ENCODE measurements around the gene TC2N. TPM values are rescaled to one million over a fixed set of nuclear protein-coding genes. Genes with fewer than 3 reads are reported as not detected.

TC2N gene
- total RNA-seq, 1 donor from 2014 or later, result 19.4 TPM

DNA sequence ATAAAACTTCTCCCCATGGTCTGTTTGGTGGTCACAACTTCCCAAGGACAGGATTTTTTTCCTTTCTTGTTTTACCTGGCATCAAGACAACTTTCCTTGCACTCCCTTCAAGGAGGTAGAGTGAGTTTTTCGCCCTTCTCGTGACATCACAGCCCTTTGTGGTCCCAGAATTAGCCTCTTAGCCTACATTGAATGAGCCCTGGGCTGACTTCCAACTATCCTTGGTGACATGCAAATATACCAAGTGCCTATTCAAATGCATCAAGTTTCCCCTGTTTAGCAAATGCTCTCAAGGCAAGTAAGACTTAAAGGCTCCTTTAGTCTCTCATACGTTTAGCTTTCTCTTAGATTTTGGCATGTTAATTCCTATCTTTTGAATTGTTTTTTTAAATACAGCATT, 36.6 kb downstream of the TC2N start:
- DNase-seq (ENCODE audit: extremely low spot score, unreplicated experiment), result no peak
- Mint-ChIP-seq H3K36me3 (peaks cover 3% of the 10 kb centered on the region), H3K4me3 (peak overlapping the region; percentile 70), H3K27ac (peak overlapping the region; percentile 87), H3K4me1 (ENCODE audit: unreplicated experiment) (no peaks in the 10 kb centered on the region), H3K9me3 (peaks cover 9% of the 10 kb centered on the region), H3K27me3 (peaks cover 42% of the 10 kb centered on the region)
- TF ChIP-seq, protein P1, sequence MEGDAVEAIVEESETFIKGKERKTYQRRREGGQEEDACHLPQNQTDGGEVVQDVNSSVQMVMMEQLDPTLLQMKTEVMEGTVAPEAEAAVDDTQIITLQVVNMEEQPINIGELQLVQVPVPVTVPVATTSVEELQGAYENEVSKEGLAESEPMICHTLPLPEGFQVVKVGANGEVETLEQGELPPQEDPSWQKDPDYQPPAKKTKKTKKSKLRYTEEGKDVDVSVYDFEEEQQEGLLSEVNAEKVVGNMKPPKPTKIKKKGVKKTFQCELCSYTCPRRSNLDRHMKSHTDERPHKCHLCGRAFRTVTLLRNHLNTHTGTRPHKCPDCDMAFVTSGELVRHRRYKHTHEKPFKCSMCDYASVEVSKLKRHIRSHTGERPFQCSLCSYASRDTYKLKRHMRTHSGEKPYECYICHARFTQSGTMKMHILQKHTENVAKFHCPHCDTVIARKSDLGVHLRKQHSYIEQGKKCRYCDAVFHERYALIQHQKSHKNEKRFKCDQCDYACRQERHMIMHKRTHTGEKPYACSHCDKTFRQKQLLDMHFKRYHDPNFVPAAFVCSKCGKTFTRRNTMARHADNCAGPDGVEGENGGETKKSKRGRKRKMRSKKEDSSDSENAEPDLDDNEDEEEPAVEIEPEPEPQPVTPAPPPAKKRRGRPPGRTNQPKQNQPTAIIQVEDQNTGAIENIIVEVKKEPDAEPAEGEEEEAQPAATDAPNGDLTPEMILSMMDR (conservative IDR thresholded peaks at IDR 0.05), result no peak

DNA sequence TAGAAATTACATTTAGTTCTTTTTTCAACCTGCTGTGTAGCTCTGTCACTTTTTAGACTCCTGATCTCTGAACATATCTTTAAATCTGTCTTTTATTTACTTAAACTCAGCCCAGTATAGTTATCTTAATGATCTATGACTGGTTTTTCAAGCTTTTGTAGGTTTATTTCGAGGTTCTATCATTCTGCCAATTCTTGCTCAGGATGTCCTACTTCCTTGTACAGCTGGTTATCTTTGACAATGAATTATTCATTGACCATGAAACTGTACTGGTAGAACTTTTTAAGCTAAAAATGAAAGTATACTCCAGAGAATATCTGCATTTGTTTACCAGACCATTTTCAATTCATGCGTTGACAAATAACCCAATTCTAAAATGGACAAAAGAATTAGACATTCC, 37.8 kb downstream of the TC2N start:
- H3K27me3 Mint-ChIP-seq, result peaks cover 30% of the 10 kb centered on the region
- TF ChIP-seq, protein P1 (conservative IDR thresholded peaks at IDR 0.05), result no peak
- H3K36me3 Mint-ChIP-seq, result peaks cover 3% of the 10 kb centered on the region
- peak overlapping the region; percentile 74 for H3K4me3 Mint-ChIP-seq
- H3K4me1 Mint-ChIP-seq (ENCODE audit: unreplicated experiment), result no peaks in the 10 kb centered on the region
- peak overlapping the region; percentile 87 for H3K27ac Mint-ChIP-seq
- no peak for DNase-seq (ENCODE audit: extremely low spot score, unreplicated experiment)
- H3K9me3 Mint-ChIP-seq, result peaks cover 9% of the 10 kb centered on the region

DNA sequence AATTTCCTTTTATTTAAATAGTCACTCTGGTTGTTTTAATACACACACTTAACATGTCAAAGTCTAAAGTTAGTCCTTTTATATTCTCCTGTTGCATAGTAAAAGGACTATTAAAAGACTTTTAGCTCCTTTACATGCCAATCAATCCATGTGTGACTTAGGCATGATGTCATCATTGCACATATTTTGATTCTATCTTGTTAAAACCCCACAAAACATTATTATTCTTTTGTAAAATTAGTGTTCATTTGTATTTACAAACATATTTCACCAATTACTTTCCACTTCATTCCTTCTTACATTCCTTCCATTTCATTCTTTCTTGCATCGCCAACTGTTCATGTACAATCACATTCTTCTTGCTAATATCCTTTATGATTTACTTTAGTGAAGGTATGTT, 39.6 kb downstream of the TC2N start:
- H3K27me3 Mint-ChIP-seq, result peaks cover 15% of the 10 kb centered on the region
- peaks cover under 1% of the 10 kb centered on the region for H3K36me3 Mint-ChIP-seq

DNA sequence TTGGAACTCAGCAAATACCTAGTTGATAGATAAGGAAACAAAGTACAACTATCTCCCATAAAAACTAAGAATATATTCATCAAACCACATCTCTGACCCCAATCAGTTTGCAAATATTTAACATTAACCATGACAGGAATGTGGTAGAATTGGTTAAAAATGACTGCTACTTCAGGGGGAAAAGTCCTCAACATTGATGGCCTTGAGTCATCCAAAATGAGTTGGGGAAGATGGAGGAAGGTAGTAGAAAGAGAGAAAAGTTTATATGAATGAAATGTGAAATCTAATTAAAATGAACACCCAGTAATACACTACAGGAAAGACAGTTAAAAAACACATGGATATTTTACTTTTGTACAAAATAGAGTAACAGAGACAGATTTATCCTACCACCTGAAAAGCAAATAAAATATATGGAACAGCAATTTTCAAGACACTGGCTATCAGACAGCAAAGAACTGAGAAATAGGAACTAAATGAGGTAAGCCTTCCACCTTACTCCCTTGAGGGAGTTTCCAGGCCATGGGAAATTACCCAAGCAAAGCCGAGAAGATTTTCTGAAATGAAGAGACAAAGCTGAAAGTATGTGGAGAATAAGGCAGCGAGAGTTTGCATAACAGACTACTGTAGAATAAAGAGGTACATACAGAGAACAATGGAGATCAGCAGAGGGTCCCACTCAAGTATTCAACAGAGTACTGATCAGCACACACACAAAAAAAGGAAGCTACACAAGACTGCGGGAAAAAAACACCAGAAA, 49.6 kb downstream of the TC2N start:
- no peaks in the 10 kb centered on the region for H3K36me3 Mint-ChIP-seq
- DNase-seq (ENCODE audit: extremely low spot score, unreplicated experiment), result no peak
- H3K4me3 Mint-ChIP-seq, result no peak overlapping the region
- no peaks in the 10 kb centered on the region for H3K27me3 Mint-ChIP-seq
- no peaks in the 10 kb centered on the region for H3K4me1 Mint-ChIP-seq (ENCODE audit: unreplicated experiment)
- no peaks in the 10 kb centered on the region for H3K9me3 Mint-ChIP-seq
- TF ChIP-seq, protein P1 (conservative IDR thresholded peaks at IDR 0.05), result no peak
- H3K27ac Mint-ChIP-seq, result no peak overlapping the region

More for the DNA sequence above, 39.6 kb downstream of the TC2N start:
- TF ChIP-seq, protein P1 (conservative IDR thresholded peaks at IDR 0.05), result no peak
- Mint-ChIP-seq H3K4me3 (no peak overlapping the region), H3K9me3 (peaks cover 7% of the 10 kb centered on the region), H3K4me1 (ENCODE audit: unreplicated experiment) (no peaks in the 10 kb centered on the region), H3K27ac (no peak overlapping the region)
- DNase-seq (ENCODE audit: extremely low spot score, unreplicated experiment), result no peak

DNA sequence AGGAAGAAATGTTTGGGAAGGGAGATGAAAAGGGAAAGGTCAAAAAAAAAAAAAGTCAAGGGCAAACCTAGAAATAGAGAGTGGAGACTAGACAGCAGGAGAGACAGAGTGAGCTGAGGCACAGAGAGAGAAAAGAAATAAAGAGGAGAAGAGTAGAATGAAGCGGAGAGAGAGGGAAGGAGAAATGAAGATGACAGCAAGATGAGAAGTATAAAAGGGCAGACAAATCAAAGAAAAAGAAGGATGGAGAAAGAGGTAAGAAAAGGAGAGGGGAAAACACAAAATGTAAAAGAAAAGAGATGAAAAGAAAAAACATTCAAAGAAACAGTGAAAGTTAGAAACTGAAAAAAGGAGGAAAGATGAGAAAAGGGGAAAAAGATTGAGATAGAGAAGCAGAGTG, 53.0 kb downstream of the TC2N start:
- no peaks in the 10 kb centered on the region for H3K4me1 Mint-ChIP-seq (ENCODE audit: unreplicated experiment)

More for the DNA sequence above, 53.0 kb downstream of the TC2N start:
- Mint-ChIP-seq H3K9me3 (peaks cover 6% of the 10 kb centered on the region), H3K4me3 (no peak overlapping the region), H3K27ac (no peak overlapping the region), H3K36me3 (peaks cover 14% of the 10 kb centered on the region), H3K27me3 (no peaks in the 10 kb centered on the region)
- TF ChIP-seq, protein P1 (conservative IDR thresholded peaks at IDR 0.05), result no peak
- DNase-seq (ENCODE audit: extremely low spot score, unreplicated experiment), result no peak

Measured in type B pancreatic cell (in vitro differentiated cells).